ENCODE measurements around the gene MPZ.

Gene MPZ

GRCh38 chr1:161314201-161314981, 4.6 kb upstream of the MPZ start, which contains the start of gene SDHC (continued):
- no peak for TF ChIP-seq ZNF114 (tag by site-specific recombination; IDR thresholded peaks at IDR 0.05)
- no peak for TF ChIP-seq ZNF830 (tag by site-specific recombination; IDR thresholded peaks at IDR 0.05; ENCODE audit: low read depth)
- TF ChIP-seq SP3 (tag by site-specific recombination; IDR thresholded peaks at IDR 0.05), result peak; percentile 70
- TF ChIP-seq ZNF335 (tag by site-specific recombination; conservative IDR thresholded peaks at IDR 0.05), result peak; percentile 94
- no peak; the same call in 1 of the 2 replicates for TF ChIP-seq ZNF2 (tag by site-specific recombination; IDR thresholded peaks at IDR 0.05)
- peak; percentile 96 for TF ChIP-seq PATZ1 (tag by site-specific recombination; IDR thresholded peaks at IDR 0.05)
- TF ChIP-seq ZFP41 (tag by site-specific recombination; IDR thresholded peaks at IDR 0.05; ENCODE audit: borderline replicate concordance), result no peak
- no peak for TF ChIP-seq FEZF1 (tag by site-specific recombination; IDR thresholded peaks at IDR 0.05)
- no peak for TF ChIP-seq GLI4 (tag by site-specific recombination; IDR thresholded peaks at IDR 0.05)
- TF ChIP-seq ZSCAN16 (tag by site-specific recombination; IDR thresholded peaks at IDR 0.05), result no peak
- TF ChIP-seq GLIS1 (tag by site-specific recombination; IDR thresholded peaks at IDR 0.05), result peak; percentile 90
- TF ChIP-seq ZNF664 (tag by site-specific recombination; IDR thresholded peaks at IDR 0.05), result no peak
- no peak for TF ChIP-seq ZNF707 (tag by site-specific recombination; IDR thresholded peaks at IDR 0.05)
- no peak for TF ChIP-seq ZNF76 (tag by site-specific recombination; IDR thresholded peaks at IDR 0.05; ENCODE audit: borderline replicate concordance, low read depth)
- TF ChIP-seq ZNF174 (tag by site-specific recombination; IDR thresholded peaks at IDR 0.05), result no peak
- peak; percentile 53 for TF ChIP-seq ZIC2 (tag by site-specific recombination; IDR thresholded peaks at IDR 0.05)
- no peak; the same call in 1 of the 2 replicates for TF ChIP-seq ZNF561 (tag by site-specific recombination; IDR thresholded peaks at IDR 0.05; ENCODE audit: borderline replicate concordance)
- no peak; the same call in 1 of the 2 replicates for TF ChIP-seq ZBTB20 (tag by site-specific recombination; IDR thresholded peaks at IDR 0.05)
- TF ChIP-seq ZBTB49 (tag by site-specific recombination; IDR thresholded peaks at IDR 0.05; ENCODE audit: low read depth), result no peak
- peak; percentile 80 for TF ChIP-seq SP2 (tag by site-specific recombination; IDR thresholded peaks at IDR 0.05)
- no peak for TF ChIP-seq ZSCAN18 (tag by site-specific recombination; IDR thresholded peaks at IDR 0.05)
- no peak for TF ChIP-seq ZNF449 (tag by site-specific recombination; IDR thresholded peaks at IDR 0.05)
- no peak for TF ChIP-seq ZNF19 (tag by site-specific recombination; IDR thresholded peaks at IDR 0.05; ENCODE audit: low read depth)
- peak; percentile 74; the same call in 1 of the 2 replicates for TF ChIP-seq KLF17 (tag by site-specific recombination; IDR thresholded peaks at IDR 0.05)
- no peak for TF ChIP-seq ZNF16 (tag by site-specific recombination; IDR thresholded peaks at IDR 0.05; ENCODE audit: low read depth)
- TF ChIP-seq ZNF701 (tag by site-specific recombination; IDR thresholded peaks at IDR 0.05), result no peak
- no peak for TF ChIP-seq ZNF837 (tag by site-specific recombination; IDR thresholded peaks at IDR 0.05)
- TF ChIP-seq BCL6B (tag by site-specific recombination; IDR thresholded peaks at IDR 0.05), result no peak
- peak; percentile 90 for TF ChIP-seq ZBTB6 (tag by site-specific recombination; IDR thresholded peaks at IDR 0.05)
